GM06990 (cell line): ENCODE results near the gene GJC2.

Experiments
- DNase-seq: peaks from one replicate; pipeline ENCODE4 v3.0.0-alpha.2; 2011; ENCODE audit not compliant: insufficient read length; ENCODE audit errors: extremely low read depth
- H3K27me3 ChIP-seq: replicated peaks from 2 replicates; pipeline ENCODE4 v1.6.0; 2011; ENCODE audit warnings: low read length; ENCODE audit not compliant: control insufficient read depth, insufficient read depth
- H3K36me3 ChIP-seq: 2 replicates; pipeline ENCODE4 v1.5.1; 2011; ENCODE audit warnings: low read length; ENCODE audit not compliant: control insufficient read depth, insufficient read depth
- H3K4me3 ChIP-seq: replicated peaks from 2 replicates; pipeline ENCODE4 v1.5.1; 2011; ENCODE audit warnings: low read depth, mild to moderate bottlenecking, control low read depth, low read length
- CTCF ChIP-seq: IDR thresholded peaks from 2 replicates; pipeline ENCODE4 v1.5.1; 2011; ENCODE audit warnings: low read length, control low read depth, mild to moderate bottlenecking, inconsistent platforms; ENCODE audit not compliant: insufficient read depth, poor library complexity, severe bottlenecking

GJC2 gene

GRCh38 chr1:228149406-228150119, at the start of gene GJC2:
GJC2 (plus strand) TSS chr1:228149930; CDS start chr1:228157759, 7,829 bp downstream.
- no peak within 1 kb of the TSS for H3K4me3 ChIP-seq
- H3K36me3 ChIP-seq: peaks cover 31% of the 10 kb centered on the region
- no peak for TF ChIP-seq CTCF
- peak; percentile 6 for DNase-seq
- H3K27me3 ChIP-seq: no peaks in the 10 kb centered on the region

DNA sequence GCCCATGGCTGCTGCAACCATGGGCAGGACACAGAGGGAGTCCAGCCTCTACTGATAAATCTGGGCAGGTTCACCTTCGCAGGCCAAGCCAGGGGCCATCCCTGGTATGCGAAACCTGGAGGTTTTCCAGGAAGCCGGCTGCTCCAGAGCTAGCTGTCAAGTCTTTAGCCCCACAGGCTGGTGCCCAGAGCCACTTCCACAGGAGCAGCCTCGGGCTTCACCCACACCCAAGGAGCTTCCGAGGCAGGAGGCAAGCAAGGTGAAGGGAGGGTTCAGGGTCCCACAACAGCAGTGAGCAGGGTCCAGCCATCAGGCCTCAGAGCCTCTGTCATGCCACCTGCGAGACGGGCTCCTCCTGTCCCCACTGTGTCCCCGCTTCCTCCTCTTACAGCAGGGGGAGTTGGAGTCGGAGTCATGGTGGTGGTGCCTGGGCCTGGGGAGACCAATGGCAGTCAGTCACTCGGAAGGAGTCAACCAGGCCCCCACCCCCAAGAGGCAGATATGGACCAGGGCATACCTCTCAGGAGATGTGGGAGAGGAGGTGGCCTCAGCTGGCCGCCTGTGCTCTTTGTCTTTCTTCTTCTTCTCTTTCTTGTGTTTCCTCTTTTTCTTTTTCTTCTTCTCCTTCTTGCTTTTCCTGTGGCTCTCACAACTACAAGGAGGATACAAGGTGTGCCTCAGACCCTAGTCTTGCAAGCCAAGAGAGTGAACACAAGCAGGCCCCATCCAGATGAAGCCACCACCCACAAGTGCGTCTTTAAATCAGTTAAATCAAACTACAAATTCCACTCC, 48.7 kb upstream of the GJC2 start:
- DNase-seq: no peak
- TF ChIP-seq CTCF: no peak
- Histone ChIP-seq H3K27me3 (no peaks in the 10 kb centered on the region), H3K4me3 (peak overlapping the region; percentile 96), H3K36me3 (peaks cover 33% of the 10 kb centered on the region)

- no peak for TF ChIP-seq CTCF
- no peaks in the 10 kb centered on the region for H3K27me3 ChIP-seq
- peak overlapping the region; percentile 96 for H3K4me3 ChIP-seq
- no peak for DNase-seq
- H3K36me3 ChIP-seq: peaks cover 37% of the 10 kb centered on the region
Observed at GRCh38 chr1:228101614-228101993, 48.1 kb upstream of the GJC2 start.

DNA sequence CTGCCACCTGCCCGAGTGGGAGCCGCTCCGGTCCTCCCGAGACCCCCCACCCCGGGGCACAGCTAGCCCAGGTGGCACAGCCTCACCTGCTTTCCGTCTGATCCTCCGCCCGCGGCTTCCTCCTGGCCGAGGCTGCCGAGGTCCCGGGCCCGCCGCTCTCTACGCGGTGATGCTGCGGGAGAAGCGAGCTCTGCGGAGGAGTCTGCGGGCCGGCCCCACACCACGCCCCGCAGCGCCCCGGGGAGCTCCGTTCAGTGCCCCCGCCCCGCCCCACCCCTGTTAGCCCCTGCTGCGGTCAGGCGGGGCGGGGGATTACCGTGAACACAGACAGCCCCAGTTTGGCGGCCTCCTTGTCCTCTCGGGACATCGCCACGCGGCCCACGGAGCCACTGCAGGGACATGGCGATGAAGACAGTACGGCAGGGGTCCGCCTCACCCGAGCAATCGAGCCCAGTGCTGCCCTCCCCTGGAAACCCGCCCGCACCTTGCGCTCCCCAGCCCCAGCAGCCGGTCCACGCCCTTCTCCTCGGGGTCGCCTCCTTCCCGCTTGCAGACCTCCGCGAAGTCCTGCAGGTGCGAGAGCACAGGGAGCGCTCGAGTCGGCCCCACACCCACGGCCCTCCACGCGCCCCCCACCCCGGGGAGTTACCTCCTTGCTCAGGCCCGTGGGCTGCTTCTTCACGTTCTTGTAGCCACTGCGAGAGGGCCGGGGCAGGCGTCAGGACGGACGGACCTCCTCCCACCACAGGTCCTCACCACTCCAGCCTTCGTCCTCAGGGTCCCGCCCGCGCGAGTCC, 47.5 kb upstream of the GJC2 start:
- H3K36me3 ChIP-seq: peaks cover 33% of the 10 kb centered on the region
- no peaks in the 10 kb centered on the region for H3K27me3 ChIP-seq
- TF ChIP-seq CTCF: peak; percentile 35
- peak; percentile 70 for DNase-seq
- peak overlapping the region; percentile 96 for H3K4me3 ChIP-seq

- Histone ChIP-seq H3K36me3 (peaks cover 32% of the 10 kb centered on the region), H3K27me3 (no peaks in the 10 kb centered on the region), H3K4me3 (peak within 1 kb of the TSS; percentile 96)
- DNase-seq: peak; percentile 95
- TF ChIP-seq CTCF: no peak
Observed at GRCh38 chr1:228102791-228103620, 46.7 kb upstream of the GJC2 start, which contains the start of gene C1orf35. C1orf35 (minus strand) TSS chr1:228103325; CDS start chr1:228103227, 98 bp downstream.
